Measurements from ENCODE around the gene ZSWIM4.

The ZSWIM4 gene

GRCh38 chr19:13838435-13839129 is 43.3 kb downstream of the ZSWIM4 start:
- no peak for DNase-seq (ENCODE audit: extremely low read depth, low read depth)
- no peak for TF ChIP-seq CTCF (IDR thresholded peaks at IDR 0.05; ENCODE audit: low read depth, low read length)

GRCh38 chr19:13839130-13839937 is 44.1 kb downstream of the ZSWIM4 start:
- no peak for DNase-seq (ENCODE audit: extremely low read depth, low read depth)
- TF ChIP-seq CTCF (IDR thresholded peaks at IDR 0.05; ENCODE audit: low read depth, low read length) = no peak; the same call in 1 of the 2 replicates

- TF ChIP-seq CTCF (IDR thresholded peaks at IDR 0.05; ENCODE audit: low read depth, low read length) = no peak
- DNase-seq (ENCODE audit: extremely low read depth, low read depth) = no peak
Measured at GRCh38 chr19:13839938-13840304, 44.7 kb downstream of the ZSWIM4 start.

- no peak for DNase-seq (ENCODE audit: extremely low read depth, low read depth)
Measured at GRCh38 chr19:13840305-13841085, 45.3 kb downstream of the ZSWIM4 start.

GRCh38 chr19:13841086-13841961 is 46.1 kb downstream of the ZSWIM4 start:
- no peak for DNase-seq (ENCODE audit: extremely low read depth, low read depth)

More at GRCh38 chr19:13840305-13841085, 45.3 kb downstream of the ZSWIM4 start:
- TF ChIP-seq CTCF (IDR thresholded peaks at IDR 0.05; ENCODE audit: low read depth, low read length) = no peak

GRCh38 chr19:13841962-13842290 is 46.7 kb downstream of the ZSWIM4 start:
- no peak for TF ChIP-seq CTCF (IDR thresholded peaks at IDR 0.05; ENCODE audit: low read depth, low read length)
- DNase-seq (ENCODE audit: extremely low read depth, low read depth) = no peak

More at GRCh38 chr19:13841086-13841961, 46.1 kb downstream of the ZSWIM4 start:
- no peak for TF ChIP-seq CTCF (IDR thresholded peaks at IDR 0.05; ENCODE audit: low read depth, low read length)
